GM21786 (cell line): Measurements from ENCODE around the gene TGM3.

ENCODE experiments used
- ATAC-seq: cut with Tn5 transposase; IDR thresholded peaks from one replicate; pipeline ENCODE4 v1.9.1; 2021; ENCODE audit not compliant: unreplicated experiment

Gene TGM3

DNA sequence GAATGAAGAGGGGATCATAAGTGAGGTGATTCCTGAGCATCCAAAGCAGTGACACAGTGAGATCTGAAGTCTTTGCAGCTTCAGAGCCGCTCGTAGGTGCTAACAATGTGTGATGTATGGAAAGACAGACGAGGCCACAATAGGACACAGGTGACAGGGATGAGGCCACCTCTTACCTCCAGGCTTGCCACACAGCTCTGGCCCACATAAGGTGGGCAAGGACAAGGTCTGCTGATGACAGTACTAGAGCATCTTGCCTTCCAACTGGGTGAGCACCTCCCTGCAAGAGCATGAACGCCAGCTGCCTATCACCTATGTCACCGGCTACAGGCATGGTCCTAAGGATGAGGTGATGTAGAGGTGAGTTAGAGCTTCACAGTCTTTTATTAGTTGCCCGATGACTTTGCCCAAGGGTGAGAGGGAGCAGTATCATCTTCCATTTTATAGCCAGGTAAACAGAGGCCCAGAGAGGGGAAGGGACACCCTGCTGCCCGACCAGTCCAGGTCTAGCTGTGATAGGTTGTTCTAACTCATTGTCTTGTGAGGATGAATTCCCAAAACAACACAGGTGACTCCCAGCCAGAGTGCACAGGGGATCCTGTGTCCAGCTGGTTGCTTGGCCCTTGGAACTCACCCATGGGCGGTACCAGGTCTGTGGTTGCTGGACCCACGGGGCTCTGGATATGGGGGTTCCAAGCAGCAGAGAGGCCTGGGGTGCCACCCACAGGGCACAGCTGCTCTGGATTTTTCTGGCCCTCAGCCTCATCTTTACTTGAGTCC, 78.7 kb downstream of the TGM3 start:
- no peak for ATAC-seq

GRCh38 chr20:2378893-2379292, 83.1 kb downstream of the TGM3 start:
- no peak for ATAC-seq

- no peak for ATAC-seq
These were observed 83.9 kb downstream of the TGM3 start for GRCh38 chr20:2379511-2380229.

- no peak for ATAC-seq
These were observed 84.8 kb downstream of the TGM3 start, which contains the start of gene TGM6 for GRCh38 chr20:2380601-2381000. Gene TGM6, plus strand, starts transcription at chr20:2380901. Its CDS starts 68 bp downstream, at chr20:2380969.

DNA sequence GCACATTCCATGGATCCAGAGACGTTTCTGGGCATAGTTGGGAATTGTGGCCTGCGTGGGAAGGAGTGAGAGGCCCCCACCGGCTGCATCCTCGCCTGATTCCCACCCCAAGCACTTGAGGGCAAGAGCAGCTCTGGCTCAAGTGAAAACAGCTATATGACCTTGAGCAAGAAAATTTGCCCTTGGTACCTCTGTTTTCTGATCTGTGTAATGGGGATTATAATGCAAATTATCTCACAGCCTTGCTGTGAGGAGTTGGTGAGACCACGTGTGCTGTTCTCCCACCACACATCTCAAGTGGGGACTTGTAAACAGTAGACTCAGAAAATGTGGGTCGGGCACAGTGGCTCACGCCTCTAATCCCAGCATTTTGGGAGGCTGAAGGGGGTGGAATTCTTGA, 85.5 kb downstream of the TGM3 start:
- ATAC-seq, result no peak

DNA sequence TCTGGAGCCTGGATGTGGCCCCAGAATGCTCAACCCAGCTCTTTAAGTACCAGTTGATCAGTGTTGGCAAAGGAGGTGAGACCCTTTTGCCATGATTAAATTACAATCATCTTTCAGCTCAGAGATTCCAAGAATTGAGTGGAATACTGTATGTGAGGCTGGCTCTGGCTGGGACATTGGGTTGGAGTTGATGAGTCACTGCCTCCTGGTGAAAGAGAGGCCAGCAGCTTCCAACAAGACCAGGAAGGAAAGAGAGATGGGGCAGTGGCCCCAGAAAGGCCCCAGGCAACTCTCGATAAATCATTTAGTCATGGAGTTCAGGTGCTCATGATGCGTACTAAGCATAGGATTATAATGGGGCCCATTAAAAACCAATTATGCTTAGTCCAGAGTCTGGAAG, 87.0 kb downstream of the TGM3 start:
- ATAC-seq, result no peak

GRCh38 chr20:2385026-2385425, 89.2 kb downstream of the TGM3 start:
- no peak for ATAC-seq

GRCh38 chr20:2385496-2385895, 89.7 kb downstream of the TGM3 start:
- no peak for ATAC-seq

GRCh38 chr20:2386516-2387179, 90.8 kb downstream of the TGM3 start:
- ATAC-seq, result no peak

DNA sequence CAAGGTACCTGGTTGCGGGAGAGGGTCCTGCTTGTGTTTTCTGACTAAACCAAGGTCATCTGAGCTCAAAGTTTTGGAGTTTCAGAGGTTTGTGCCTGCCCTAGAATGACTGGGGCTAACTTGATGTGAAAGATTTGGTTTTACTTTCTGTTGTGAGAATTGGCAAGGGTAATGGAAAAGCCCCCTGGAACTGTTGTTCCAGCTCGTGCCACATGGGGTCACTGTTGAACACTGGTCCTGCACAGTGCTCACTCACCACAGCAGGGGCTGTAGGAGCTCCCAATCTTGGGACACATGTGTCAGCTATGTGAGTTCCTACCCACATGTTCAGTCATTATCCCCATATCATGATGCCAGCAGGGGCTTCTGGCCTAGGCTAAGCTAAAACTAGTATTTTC, 91.4 kb downstream of the TGM3 start:
- ATAC-seq, result no peak

GRCh38 chr20:2387580-2387979, 91.8 kb downstream of the TGM3 start:
- ATAC-seq, result no peak
